GM18867 (cell line): Measurements from ENCODE around the gene POLR1A.
"Not testable (repeated sequence)": the region's sequence is repeated elsewhere in the genome, so short reads cannot be mapped to it uniquely, and the experiment has no call there.

Experiments used
- ATAC-seq: cut with Tn5 transposase; IDR thresholded peaks from one replicate; pipeline ENCODE4 v1.9.1; 2021; ENCODE audit warnings: mild to moderate bottlenecking, moderate library complexity; ENCODE audit not compliant: unreplicated experiment

POLR1A gene

DNA sequence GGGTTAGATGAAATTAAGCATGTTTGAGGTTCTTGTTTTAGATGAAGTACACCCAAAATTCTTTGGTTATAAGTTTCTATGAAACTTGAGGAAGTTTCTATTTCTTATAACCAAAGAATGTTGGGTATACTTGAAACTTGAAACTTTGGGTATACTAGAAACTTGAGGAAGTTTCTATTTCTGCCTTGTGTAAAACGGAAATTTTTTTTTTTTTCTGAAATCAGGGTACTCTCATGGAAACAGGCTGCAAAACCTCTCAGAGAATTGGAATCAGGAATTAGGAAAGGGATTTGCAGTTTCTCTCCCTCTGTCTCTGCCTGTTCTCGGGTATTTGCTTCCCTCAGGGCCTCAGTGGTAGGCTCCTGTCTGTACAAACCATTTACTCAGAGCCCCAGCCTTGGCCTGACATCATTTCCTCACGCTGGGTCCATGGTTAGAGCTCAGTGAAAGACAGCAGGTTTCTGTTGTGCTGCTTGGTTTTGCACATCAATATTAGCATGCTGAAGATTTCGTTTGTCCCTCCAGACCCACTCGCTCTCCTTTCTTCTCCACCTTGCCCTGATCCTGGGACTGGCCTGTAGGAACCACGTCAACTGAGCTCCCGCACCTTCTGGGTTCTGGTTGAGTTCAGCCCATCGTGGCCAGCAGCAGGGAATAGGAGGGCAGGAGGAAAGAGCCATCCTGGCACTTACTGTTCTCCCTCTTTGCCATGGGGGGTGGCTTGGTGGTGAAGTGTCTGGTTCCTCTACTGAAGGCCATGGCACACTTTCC, 106.4 kb downstream of the POLR1A start:
- ATAC-seq: peak; percentile 89

DNA sequence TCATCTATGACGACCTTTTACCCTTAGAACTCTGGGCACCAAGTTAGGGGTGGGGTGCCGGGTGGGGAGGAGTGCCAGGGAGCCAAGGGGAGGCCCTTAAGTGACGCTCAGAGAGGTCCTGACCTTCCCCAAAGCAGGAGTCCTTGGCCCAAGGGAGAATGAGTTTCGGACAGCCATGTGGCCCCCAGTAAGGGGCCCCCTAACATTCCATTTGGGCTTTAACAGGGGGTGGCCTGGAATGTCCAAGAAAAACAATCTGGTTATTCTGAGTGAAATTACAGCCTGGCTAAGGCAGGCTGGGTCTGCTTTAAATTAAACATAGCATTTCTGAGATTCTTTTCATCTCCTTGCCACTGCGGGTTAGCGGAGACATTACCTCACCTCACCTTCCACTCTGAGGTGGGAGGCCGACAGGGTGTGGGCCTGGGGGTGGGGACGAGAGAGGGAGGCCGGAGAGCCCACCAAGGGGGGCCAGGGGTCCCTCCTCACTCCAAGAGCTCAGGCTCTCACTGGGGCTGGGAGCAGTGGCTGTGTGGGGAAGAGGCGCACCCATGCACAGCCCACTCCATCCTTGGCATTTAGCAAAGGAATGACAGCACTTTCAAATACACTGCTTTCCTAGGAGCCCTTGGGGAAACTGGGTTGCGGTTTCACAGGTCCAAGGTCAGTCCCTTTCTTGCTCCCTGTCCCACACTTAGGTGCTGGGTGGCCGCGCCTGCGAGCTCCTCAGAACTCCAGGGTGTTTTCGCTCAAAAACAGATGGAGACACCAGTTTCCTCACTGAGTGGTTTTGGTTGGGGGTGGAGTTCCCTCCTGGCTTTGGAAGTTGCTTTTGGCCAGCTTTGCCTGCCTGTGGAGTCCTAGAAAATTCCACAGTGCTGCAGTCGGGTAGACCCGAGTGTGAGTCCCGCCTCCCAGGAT, 107.4 kb downstream of the POLR1A start:
- no peak for ATAC-seq

DNA sequence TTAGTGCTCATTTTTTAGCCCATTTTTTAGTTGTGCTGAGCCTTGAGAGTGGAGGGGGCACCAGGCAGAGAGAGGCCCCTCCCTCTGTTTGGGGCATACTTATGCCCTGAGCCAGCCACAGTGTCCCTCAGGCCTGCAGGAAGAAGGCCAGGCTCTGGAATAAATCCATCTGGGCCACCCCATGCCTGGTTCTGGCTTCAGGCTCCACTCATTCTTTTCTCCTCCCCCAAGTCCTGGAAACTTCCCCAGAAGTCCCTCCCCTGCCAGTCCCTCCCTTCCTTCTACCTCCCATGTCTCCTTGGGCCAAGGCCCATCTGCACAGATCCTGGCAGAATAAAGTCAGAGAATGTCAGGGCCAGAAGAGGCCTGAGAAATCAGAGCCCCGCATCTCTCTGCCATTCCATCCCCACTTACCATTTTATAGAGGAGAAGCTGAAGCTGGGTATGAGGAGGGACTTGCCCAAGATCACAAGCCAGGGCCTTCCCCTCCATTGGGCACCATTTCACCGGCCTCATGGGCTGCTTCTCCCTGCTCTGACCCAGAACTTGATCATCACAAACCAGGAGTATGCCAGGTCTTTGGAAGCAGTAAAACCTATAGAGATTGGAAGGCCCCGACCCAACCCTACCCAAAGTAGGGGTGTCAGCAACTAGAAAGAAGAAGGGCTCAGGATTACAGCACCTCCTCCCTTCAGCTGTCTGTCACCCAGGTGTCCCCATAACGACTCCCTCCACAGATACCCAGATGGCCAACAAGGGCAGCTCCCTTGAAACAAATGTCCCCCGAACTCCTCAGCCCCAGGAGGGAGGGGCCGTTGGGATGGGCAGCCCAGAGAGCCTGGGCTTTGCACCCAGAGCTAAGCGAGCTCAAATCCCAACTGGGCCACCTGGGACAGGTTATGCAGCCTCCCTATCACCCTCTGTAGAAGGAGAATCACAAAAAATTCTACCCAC, 108.4 kb downstream of the POLR1A start:
- no peak for ATAC-seq

DNA sequence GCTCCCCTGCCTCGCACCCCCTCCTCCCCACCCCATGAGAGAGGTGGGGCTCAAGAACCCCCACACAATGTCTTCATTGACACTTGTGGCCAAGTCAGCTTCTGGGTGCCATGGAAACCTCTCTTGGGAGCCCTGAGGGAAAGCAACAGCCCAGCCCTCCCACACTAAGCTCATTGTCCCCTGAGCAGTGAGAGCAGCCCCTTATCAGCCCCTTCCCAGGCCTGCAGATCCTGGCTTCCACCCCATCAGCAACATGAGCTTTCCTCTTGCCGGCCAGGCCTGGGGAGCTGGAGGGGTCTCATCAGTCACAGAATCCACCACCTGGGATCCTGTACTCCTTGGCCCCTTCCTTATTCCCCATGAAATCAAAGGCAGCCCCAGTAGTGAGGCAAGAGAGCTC, 109.1 kb downstream of the POLR1A start:
- no peak for ATAC-seq

DNA sequence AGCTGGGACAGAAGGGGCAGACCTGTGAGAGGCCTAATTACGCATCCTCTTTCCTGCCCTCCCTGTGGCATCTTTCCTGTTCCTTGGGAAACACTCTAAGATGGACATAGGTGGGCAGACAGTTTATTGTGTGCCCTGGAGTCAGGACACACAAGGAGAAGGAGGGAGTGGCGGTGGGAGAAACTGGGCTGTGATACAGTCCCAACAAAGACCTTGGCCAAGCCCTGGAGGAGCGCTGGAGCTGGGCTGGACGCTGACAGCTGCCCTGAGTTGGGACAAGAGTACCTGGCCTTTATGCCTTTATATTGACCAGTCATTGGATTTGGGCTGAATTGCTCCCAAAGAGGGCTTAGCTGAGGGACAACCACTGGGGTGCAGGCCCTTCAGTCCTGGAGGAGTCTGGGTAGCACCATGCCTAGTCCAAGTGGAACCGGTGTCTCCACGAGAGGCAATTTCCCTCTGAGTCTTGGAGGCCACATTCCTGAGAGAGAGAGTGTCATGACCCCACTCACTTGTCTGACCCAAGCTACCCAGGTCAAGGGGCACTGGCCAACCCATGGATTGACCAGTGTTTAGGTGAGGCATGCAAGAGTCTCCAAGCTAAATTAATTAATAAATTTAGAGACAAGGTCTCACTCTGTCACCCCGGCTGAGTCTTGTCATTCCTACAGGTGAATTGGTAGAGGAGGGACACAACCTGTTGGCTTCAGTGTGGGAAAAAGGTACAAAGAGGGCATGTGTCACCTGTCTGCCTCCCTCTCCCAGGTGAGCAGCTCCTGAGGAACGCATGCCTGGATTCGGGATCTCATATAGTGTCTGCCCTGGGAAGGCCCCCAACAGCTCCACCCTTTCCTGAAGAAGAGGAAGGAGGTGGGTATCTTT, 109.8 kb downstream of the POLR1A start:
- ATAC-seq: no peak

DNA sequence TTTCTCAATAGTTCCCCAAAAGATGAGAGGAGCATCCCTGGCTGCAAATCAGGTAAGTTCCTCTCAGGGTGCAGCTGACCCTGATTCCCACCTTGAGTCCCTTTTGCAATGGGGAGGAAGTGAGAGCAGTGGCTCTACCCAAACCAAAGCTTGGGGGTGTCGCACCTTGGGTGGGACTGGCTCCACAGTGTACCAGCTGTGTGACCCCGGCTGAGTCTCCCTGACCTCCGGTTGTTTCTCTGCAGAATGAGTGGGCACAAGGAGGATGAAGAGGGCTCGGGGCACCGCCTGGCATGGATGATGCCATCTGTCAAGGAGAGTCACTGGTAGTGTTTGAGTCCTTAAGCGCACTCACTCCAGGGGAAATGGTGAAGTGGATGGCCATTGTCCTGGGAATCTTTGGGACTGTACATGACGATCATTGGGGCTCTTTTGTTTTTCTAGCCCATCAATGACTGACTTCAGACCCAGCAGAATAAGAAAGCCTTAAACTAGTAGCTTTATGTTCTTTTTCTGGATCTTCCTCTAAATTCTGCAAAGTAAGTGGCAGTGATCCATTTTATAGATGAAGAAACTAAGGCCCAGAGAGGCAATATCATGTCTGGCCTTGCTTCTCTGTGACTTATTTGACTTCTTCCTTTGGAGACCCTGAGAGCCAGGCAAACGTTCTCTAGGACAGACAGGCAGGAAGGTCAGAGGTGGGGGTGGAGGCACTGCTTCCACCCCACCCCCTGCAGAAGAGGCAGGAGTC, 110.6 kb downstream of the POLR1A start:
- no peak for ATAC-seq

DNA sequence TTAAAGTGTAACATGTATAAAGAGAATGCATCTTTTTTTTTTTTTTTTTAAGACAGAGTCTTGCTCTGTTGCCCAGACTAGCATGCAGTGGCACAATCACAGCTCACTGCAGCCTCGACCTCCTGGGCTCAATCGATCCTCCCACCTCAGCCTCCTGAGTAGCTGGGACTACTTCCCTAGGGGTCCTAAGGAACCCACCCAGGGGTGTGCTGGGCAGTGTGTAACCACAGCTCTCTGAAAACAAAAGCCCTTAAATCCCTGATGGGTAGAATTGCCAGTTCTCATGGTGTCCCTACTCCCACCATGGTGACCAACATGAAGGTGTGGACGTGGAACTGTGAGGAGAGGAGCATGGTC, 111.3 kb downstream of the POLR1A start:
- ATAC-seq: peak; percentile 18

DNA sequence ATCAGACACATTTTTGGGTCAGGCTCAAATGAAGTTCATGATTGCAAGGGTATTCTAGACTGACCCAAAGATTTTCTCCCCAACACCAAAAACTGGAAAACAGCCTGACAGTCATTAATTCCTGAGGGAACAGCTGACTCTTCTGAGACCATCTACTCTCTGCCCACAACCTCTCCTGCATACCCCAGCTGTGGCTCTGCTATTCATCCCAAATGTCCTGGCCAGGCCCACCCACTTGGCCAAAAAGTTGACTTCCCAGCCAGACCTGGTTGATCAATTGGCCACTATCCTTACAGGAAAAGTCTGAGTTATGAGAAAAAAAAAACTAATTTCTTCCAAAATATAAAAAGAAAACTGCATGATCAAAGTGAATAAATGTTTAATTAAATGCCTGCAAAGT, 113.1 kb downstream of the POLR1A start:
- ATAC-seq: no peak

DNA sequence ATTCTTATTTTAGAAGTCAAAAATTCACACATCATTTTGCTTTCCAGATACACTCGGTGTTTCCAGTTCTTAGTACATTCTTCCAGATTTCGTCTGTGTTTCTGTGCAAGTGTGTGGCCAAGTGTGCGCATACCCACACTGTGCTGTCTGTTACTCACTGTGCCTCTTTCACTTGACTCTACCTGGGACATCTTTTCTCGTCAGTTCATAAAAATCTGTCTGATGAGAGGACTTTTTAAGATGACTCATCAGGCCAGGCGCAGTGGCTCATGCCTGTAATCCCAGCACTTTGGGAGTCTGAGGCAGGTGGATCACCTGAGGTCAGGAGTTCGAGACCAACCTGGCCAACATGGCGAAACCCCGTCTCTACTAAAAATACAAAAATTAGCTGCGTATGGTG, 113.6 kb downstream of the POLR1A start:
- not testable (repeated sequence) for ATAC-seq

DNA sequence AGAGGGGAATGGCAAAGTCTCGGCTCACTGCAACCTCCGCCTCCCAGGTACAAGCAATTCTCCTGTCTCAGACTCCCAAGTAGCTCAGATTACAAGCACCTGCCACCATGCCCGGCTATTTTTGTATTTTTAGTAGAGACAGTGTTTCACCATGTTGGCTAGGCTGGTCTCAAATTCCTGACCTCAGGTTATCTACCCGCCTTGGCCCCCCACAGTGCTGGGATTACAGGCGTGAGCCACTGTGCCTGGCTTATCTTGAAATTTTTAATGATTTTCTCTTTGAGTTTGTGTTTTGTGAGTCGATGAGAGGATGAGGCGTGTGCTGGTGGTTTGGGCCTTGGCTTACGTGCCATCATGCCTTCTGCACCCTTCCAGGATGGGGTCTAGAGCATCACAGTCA, 115.6 kb downstream of the POLR1A start:
- no peak for ATAC-seq

DNA sequence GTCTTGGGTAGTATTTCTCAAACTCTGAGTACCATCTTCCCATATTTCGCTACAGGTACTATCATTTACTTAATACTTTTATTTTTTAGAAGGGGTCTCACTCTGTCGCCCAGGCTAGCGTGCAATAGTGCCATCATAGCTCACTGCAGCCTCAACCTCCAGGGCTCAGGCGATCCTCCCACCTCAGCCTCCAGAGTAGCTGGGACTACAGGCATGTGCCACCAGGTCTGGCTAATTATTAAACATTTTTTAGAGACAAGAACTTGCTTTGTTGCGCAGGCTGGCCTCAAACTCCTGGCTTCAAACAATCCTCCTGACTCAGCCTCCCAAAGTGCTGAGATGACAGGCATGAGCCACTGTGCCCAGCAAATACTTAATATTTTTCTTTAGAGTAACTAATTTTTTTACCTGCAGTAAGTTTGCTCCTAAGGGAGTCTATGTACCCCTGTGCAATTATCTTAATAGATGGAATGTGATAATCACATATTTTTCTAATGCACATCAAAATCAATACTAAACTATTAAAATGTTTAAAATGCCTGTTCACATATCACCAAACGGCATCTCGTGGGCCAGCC, 116.3 kb downstream of the POLR1A start:
- no peak for ATAC-seq

DNA sequence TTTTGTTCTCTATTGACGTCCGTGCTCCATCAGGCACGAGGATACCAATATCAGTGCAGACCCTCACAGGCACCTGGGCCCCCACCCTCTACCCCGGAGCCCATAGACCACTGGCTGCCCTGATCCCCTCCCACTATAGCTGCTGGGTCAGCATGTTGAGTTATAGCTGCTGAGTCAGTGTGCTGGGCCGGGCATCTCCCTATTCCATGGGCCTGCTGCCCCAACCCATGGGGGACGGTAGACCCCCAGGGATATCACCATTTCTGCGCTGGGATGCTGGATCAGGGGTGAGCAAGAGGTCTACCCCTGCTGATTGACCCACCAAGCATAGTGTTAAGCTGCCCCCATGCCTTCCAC, 116.8 kb downstream of the POLR1A start:
- ATAC-seq: no peak

DNA sequence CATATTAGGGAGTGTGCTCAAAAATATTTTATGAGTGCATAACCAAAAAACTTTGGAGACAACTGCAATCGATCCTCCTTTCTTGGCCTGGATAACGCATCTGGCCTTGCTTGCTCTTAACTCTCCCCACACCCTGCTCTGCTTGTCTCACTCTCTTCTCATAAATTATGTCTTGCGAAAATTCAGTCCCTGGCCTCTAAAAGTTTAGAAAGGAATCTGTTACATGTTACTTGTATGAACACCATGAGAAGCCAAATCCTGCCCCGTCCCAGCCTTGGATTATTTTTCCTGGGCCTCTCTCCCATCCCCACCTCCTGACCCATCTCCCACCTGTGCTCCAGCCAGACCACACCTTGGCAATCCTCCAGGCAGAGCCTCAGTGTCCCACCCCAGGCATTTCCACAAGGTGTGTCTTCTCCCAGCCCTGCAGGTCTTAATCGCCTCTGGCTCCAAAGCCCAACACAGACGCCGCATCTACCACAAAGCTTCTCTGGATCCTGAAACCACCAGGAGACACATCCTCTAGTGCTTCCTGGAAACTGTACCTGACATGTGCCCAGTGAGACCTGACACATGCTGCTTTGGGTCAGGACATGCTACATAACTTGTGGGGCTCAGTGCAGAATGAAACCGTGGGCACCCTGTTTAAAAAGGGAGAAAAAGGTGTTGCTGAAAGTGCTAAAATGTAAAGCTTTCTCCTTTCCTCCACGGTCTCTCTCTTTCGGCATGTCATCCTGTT, 117.3 kb downstream of the POLR1A start:
- ATAC-seq: no peak

DNA sequence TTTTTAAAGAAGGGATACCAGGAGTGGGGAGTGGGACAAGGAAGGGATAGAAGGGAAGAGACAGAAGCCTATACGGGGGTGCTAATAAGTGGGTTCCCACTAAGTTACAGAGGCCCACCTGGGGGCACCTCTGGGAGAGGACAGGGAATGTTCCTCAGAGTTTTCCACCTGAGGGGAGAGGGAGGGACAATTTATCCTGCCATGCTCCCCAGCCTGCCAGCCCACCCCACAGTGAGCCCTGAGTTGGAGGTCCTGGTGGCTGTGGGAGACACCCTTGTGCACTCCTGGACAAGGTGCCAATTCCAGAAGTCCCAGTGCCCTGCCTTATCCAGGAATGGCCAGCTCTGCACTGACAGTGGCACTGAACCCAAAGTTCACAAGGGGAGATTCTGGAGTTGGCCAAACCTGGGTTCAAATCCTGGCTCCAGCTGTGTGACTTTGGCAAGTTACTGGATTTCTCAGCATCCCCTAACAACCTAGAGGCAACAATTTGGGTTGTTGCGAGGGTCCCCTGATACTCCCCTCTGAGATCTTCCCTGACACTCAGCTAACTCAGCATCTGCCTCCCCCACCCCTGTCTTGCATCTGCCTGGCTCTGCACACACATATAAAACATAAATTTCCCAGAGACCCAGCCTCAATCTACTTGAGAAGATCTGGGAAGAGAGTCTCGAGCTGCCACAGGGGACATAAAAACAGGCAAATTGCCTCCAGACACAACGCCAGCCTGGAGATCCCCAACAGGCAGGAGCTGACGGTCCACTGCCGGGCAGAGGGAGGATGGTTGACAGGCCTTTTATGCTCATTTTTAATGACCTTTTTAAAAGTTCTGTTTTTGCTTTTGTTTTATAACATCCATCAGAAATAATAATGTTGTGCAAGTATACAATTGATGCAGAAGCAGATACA, 118.2 kb downstream of the POLR1A start:
- no peak for ATAC-seq

DNA sequence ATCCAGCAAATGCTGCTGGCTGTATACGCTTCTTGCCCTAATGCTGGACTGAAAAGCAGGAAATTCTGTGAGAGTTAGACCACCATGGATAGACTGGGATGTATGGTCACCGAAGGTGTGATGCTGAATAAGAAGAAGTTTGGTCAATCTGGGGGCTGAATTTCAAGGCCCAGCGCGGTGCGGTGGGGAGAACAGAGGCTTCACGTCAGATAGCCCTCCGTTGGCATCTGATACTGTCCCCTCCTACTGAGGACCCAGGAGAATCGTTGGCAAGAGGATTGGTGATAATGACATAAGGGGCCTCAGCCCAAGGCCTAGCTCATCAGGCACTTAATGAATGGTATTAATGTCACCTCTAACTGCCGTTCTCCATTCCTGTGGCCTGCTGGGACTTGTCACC, 119.6 kb downstream of the POLR1A start:
- ATAC-seq: no peak

DNA sequence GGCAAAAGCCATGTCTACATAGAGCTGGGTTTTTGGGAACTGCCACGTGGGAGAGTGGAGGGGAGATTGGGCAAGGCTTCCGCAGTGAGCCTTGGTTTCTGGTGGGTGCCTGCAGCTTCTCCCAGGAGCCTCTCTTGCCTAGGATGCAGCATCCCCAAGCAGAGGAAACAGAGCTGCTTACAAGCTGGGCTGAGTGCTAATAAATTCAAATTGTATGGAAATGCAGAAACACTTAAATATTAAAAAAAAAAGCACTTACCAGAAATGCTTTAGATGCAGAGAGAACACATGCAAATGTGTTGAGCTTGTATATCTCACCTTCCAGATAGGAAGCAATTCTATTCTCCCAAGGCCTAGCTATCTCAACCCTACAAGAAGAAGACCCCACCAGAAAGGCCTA, 120.9 kb downstream of the POLR1A start:
- ATAC-seq: no peak

DNA sequence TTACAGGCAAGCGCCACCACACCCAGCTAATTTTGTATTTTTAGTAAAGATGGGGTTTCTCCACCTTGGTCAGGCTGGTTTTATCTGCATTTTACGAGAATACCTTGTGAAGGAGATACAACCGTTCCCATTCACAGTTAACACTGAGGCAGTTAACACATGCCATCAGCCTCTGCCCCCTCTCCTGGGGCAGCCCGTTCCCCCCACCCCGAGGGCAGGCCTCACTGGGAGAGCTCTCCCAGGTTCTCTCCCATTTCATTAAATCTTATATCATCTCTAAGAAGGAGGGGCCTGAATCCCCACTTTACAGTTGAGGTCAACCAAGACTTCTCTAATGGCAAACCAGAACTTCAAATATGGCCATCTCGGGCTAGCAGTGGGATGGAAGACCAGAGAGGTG, 121.9 kb downstream of the POLR1A start:
- ATAC-seq: no peak
